SH-SY5Y (cell line): ENCODE results near the gene GJA9.

ENCODE experiments used
- GATA2 ChIP-seq: IDR thresholded peaks from 2 replicates; pipeline ENCODE4 v1.6.1; 2011; ENCODE audit warnings: mild to moderate bottlenecking, low read depth, low read length
- GATA3 ChIP-seq: IDR thresholded peaks from 2 replicates; pipeline ENCODE4 v1.6.1; 2011; ENCODE audit warnings: low read depth, mild to moderate bottlenecking, low read length, moderate library complexity

DNA sequence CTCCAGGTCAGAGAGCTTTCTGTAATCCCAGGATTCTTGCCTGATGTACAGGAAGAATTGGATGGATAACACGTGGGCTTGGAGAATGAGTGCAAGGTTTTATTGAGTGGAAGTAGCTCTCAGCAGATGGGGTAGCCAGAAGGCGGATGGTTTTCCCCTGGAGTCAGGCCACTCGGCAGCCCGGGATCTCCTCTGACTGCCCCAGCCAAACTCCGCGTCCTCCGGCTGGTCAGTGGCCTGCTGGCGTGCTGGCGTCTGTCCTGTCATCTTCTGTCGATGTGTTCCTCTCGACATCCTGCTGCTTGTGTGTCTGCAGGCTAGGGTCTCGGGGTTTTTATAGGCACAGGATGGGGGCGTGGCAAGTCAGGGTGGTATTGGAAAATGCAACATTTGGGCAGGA, 27.4 kb upstream of the GJA9 start:
- TF ChIP-seq GATA2, result no peak
- no peak for TF ChIP-seq GATA3
